Mucosa of descending colon (tissue), 3 donors: ENCODE measurements around the gene RCOR3. TPM values are rescaled to one million over a fixed set of nuclear protein-coding genes. Genes with fewer than 3 reads are reported as not detected.

ENCODE experiments used
- ATAC-seq: fragments of 200-7000 bp; cut with Tn5 transposase; one replicate; pipeline ENCODE4 v1.9.1; 2020; ENCODE audit warnings: mild to moderate bottlenecking, moderate library complexity
- DNase-seq, 3 donors: peaks; one replicate each; pipeline ENCODE4 v3.0.0-alpha.2; 2020
- H3K36me3 ChIP-seq: fragments of 200-600 bp; one replicate; pipeline ENCODE4 v1.8.0; 2021; ENCODE audit warnings: low read depth, mild to moderate bottlenecking
- H3K4me1 ChIP-seq: fragments of 200-600 bp; one replicate; pipeline ENCODE4 v1.8.0; 2021; ENCODE audit warnings: low read depth, mild to moderate bottlenecking
- H3K4me3 ChIP-seq: fragments of 200-600 bp; one replicate; pipeline ENCODE4 v1.8.0; 2021; ENCODE audit warnings: mild to moderate bottlenecking
- H3K9me3 ChIP-seq: fragments of 200-600 bp; one replicate; pipeline ENCODE4 v1.8.0; 2021; ENCODE audit warnings: mild to moderate bottlenecking
- CTCF ChIP-seq: fragments of 200-600 bp; IDR thresholded peaks from one replicate; pipeline ENCODE4 v1.8.0; 2022; ENCODE audit warnings: antibody characterized with exemption, mild to moderate bottlenecking
- intact Hi-C, 2 donors: fragments of 100-400 bp; cut with DNase I in 1 of 2; cut with micrococcal nuclease in 1 of 2; formaldehyde crosslinking; loops; one replicate each; pipeline versions ENCODE4 v1.11.0 to v1.11.1; 2022; cut with DNase I, micrococcal nuclease
- total RNA-seq, 3 donors: library from RNA; stranded (reverse); fragmentation: NEBNext Ultra II Directional in 2 of 3; extraction: Animal tissue kit (Norgen Biotek cat#: 25700) in 2 of 3; gene quantifications; one replicate each; pipeline versions ENCODE4 v1.2.1 to v1.2.4, GENCODE V29; 2021 to 2023
- donor health status: DM: no; HTN: no; CAD: no; lungs with moderate emphysema.
- donor health status: DM: no; HTN: no; CAD: no.
- donor health status: DM: no; HTN: yes; CAD: no.

The RCOR3 gene
- total RNA-seq, 3 donors from 2014 or later = 41.1 to 68.0 (median 60.4) TPM

GRCh38 chr1:211337430-211338223 lies 78.5 kb downstream of the RCOR3 start:
- Histone ChIP-seq H3K9me3 (no peaks in the 10 kb centered on the region), H3K36me3 (no peaks in the 10 kb centered on the region), H3K4me1 (peaks cover 64% of the 10 kb centered on the region), H3K4me3 (no peak overlapping the region)
- ATAC-seq (no peak), DNase-seq (no peak)
- intact Hi-C loops = no loop called here
- no peak for TF ChIP-seq CTCF

- Histone ChIP-seq H3K36me3 (no peaks in the 10 kb centered on the region), H3K4me1 (peaks cover 62% of the 10 kb centered on the region), H3K9me3 (no peaks in the 10 kb centered on the region), H3K4me3 (no peak overlapping the region)
- ATAC-seq (no peak), DNase-seq (no peak)
- intact Hi-C loops = no loop called here
- no peak for TF ChIP-seq CTCF
These were observed 79.1 kb downstream of the RCOR3 start for GRCh38 chr1:211338224-211338620.

GRCh38 chr1:211339631-211340041 lies 80.5 kb downstream of the RCOR3 start:
- intact Hi-C loops = no loop called here
- H3K4me1 ChIP-seq = peaks cover 50% of the 10 kb centered on the region
- ATAC-seq (peak; percentile 44), DNase-seq (peak; percentile 60 to 75 (median 71))
- H3K4me3 ChIP-seq = no peak overlapping the region
- TF ChIP-seq CTCF = no peak
- no peaks in the 10 kb centered on the region for H3K36me3 ChIP-seq
- no peaks in the 10 kb centered on the region for H3K9me3 ChIP-seq

- intact Hi-C loops = no loop called here
- Histone ChIP-seq H3K4me1 (peaks cover 38% of the 10 kb centered on the region), H3K36me3 (no peaks in the 10 kb centered on the region), H3K9me3 (no peaks in the 10 kb centered on the region), H3K4me3 (no peak overlapping the region)
- no peak for TF ChIP-seq CTCF
- DNase-seq (no peak), ATAC-seq (peak; percentile 69)
These were observed 81.7 kb downstream of the RCOR3 start for GRCh38 chr1:211340622-211341507.

- no peak overlapping the region for H3K4me3 ChIP-seq
- H3K4me1 ChIP-seq = peaks cover 27% of the 10 kb centered on the region
- DNase-seq = no peak
- intact Hi-C loops = no loop called here
- no peaks in the 10 kb centered on the region for H3K9me3 ChIP-seq
- no peaks in the 10 kb centered on the region for H3K36me3 ChIP-seq
- no peak for TF ChIP-seq CTCF
- ATAC-seq = no peak
These were observed 82.8 kb downstream of the RCOR3 start for GRCh38 chr1:211341999-211342398.
